Measurements from ENCODE around the gene STRN3.
"Not testable (repeated sequence)": the region's sequence is repeated elsewhere in the genome, so short reads cannot be mapped to it uniquely, and the experiment has no call there.

The STRN3 gene

DNA sequence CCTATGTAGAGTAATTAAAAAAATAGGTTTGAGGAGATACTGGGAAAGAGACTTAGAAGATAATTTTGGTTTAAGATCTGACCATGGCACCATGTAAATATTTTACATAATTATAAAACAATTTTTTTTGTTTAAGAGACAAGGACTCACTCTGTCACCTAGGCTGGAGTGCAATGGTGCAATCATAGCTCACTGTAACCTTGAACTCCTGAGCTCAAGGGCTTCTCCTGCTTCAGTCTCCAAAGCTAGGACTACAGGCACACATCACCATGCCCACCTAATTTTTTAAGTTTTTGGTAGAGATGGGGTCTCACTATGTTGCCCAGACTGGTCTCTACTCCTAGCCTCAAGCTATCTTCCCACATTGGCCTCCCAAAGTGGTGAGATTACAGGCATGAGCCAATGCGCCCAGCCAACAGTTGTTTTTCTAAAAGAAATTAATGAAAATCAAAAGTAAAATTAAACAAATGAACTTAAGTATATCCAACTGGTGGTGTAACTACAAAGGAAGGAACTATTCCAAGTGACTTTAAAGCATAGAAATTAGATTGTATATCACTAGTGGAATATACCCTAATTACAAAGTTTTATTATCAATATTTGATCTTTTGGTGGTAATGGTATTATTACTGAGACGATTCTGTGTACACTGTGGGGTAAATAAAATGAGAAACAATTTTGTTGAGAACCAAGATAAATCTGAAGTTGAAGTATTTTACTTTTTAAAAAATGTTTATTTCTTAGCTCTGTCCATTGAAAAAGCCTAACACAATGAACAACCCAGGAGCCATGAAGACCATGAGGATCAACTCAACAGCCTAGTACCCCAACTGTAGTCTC lies 122.7 kb downstream of the STRN3 start:
- DNase-seq, result no peak

DNA sequence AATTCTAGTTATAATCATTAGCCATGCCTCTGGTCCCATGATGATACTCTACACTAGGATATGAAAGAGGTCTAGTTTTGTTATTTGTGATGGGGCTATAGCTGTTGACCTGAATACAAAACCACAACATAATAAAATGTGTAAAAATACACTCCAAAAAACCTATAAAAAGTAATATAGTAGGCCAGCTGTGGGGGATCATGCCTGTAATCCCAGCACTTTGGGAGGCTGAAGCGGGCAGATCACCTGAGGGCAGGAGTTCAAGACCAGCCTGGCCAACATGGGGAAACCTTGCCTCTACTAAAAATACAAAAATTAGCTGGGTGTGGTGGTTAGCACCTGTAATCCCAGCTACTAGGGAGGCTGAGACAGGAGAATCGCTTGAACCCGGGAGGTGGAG lies 129.1 kb downstream of the STRN3 start:
- DNase-seq, result not testable (repeated sequence)

DNA sequence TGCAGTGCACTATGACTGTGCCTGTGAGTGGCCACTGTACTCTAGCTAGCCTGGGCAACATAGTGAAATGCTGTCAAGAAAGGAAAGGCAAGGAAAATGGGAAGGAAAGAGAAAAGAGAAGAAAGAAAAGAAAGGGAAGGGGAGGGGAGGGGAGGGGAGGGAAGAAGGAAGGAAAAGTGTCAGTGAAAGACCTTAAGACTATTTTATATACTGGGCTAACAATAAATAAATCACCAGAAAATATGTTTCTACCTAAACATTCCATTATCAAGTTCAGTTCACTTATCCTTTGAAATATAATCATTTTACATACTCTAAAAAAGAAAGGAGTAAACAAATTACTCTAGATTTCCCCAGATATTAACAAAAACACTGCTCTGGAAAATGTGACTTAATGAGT lies 129.7 kb downstream of the STRN3 start:
- no peak for DNase-seq

DNA sequence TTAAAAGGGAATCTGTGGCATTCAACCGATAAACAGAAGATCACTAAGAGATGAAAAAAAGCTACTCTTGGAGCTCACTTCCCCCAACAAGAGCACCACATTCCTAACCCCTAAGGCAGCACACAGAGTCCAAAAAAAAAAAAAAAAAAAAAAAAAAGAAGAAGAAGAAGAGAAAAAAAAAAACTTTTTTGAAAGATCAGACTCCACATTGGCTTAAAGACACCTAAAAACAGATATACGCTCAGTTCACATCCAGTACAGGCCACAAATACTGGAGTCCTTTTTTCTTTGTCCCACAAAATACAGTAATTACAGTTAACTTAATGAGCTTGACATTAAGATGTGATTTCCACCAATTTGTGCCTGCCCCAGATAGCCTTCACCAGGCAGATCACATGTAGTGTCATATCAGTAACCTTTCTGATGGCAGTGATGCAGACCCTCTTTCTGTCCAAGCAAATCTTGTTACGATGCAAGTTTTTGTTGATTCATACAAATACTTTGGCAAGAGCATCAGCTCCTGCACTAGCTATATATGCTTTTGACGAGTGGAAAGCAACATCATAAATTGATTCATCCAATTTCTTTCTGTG lies 131.2 kb downstream of the STRN3 start:
- DNase-seq, result no peak

DNA sequence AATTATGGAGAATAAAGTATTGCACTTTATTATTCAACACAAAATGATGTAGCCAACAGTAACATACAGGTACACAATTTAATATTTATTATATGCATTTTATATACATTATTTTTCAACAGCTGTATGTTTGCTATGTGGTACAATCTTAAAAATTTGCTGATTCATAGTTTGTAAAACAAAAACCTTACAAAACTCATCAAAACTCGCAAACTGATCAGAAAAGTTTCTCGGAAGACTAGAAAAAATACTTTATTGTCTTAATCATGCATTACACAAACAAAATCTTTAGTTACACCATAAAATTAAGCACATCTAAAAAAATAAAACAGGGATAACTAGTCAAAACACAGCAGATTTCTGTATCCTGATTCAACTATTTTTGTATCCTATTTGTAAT lies 132.4 kb downstream of the STRN3 start:
- no peak for DNase-seq

DNA sequence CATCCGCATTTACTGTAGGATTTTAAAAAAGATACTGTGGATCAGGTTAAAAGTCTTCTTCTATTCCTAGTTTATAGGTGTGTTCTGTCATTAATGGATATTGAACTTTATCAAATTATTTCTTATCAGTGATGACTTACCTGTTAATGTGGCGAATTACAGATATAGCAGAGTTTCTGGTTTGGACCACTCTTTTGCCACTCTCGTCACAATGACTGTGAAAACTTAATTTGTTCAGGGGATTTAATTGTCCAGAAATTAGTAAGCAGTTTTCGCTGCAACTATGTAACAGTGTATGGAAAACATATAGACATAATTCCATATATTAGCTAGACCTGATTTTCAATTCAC lies 137.0 kb downstream of the STRN3 start:
- DNase-seq, result no peak

DNA sequence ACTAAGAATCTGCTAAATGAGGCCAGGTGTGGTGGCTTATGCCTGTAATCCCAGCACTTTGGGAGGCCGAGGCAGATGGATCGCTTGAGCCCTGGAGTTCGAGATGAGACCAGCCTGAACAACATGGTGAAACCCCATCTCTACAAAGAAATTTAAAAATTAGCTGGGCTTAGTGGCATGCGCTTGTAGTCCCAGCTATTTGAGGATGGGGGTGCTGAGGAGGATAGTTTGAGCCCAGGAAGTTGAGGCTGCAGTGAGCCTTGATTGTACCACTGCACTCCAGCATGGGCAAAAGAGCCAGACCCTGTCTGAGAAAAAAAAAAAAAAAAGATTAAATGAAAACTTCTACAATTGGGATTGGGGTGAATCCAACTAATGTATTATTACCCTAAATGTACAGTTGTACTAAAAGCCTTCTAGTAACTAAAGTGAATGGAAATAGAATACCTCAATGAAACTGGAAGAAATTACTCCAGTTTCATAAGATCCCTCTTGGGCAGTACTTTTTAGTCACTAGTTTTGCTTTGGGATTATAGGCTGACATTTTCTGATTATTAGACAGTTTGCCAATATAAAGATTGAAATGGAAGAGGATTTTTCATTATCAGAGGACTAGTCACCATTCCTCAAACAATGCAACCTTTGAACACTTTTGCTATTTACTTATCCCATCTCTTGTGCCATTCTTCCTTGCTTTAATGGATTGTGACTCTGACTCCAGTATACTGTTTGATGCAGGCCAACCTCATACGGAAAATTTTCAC lies 137.5 kb downstream of the STRN3 start:
- DNase-seq, result no peak

DNA sequence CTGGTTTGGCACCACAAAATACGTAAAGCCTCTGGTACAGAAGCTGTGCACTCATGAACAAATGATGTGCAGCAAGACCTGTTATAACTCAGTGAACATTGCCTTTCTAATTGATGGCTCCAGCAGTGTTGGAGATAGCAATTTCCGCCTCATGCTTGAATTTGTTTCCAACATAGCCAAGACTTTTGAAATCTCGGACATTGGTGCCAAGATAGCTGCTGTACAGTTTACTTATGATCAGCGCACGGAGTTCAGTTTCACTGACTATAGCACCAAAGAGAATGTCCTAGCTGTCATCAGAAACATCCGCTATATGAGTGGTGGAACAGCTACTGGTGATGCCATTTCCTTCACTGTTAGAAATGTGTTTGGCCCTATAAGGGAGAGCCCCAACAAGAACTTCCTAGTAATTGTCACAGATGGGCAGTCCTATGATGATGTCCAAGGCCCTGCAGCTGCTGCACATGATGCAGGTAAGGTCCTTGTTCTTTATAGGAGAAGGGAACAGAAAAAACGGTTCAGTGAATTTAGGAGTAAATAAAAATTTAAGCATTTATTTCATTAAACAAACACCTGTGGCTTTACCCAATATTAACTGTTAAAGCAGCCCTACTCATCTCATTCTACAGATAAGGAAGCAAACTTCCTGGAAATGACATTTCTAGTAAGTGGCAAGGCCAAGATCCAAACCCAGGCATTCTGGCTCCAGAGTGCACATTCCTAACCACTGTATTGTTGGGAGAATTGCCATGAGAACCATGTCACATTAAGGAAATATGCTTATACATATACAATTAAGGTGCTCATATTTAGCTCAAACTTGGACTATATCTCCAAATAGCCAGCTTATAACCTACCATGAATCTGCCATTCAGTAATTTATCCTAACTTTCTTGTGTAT lies 140.1 kb downstream of the STRN3 start:
- DNase-seq, result no peak

DNA sequence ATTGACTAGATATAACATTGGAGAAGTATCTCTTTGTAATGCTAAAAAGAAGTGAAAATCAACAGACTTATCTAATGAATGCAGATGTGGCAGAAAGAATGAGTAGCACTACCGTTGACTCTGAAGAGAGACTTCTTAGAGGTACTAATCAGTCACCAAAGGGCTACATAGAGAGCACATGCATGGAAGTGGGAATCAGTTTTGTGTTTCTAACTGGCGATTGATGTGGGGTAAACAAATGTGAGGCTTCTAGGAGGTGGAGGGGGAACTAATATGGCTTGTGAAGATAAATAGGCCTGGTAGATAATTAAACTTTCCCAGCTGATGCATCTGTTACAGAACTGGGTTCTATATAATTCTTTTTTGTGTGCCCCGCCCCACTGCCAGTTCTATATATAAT lies 141.3 kb downstream of the STRN3 start:
- no peak for DNase-seq

DNA sequence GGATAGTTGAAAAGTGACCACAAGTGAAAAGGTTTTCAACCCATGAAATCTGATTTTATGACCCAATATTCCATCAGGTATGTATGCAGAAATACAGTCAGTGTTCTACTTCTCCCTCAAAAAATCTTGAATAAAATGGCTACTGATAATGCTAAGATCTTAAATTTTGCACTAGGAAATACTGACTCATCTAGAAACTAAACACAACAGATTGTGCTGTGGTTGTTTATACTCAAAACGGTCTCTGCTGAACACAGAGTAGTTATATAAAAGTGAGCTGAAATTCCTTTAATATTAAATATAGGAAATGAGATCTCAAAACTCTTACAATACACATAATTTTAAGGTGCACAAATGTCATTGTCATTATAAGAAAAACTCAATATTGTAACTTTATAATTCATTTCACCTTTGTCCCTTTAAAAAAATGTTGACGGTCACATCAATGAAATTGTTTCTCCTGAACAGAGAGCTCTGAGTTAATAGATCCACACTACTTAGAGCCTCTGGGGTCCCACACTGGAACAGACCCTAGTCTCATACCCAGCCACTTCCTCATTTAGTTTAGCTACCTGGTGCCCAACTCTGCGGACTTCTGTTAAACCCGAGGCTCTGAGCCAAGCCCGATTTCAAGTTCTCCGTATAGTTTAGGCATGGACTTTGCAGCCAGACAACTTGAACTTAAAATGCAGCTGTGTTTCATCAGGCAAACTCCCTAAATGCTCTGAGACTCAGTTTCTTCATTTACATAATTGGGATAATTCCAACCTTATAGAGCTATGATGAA lies 142.5 kb downstream of the STRN3 start:
- DNase-seq, result no peak

DNA sequence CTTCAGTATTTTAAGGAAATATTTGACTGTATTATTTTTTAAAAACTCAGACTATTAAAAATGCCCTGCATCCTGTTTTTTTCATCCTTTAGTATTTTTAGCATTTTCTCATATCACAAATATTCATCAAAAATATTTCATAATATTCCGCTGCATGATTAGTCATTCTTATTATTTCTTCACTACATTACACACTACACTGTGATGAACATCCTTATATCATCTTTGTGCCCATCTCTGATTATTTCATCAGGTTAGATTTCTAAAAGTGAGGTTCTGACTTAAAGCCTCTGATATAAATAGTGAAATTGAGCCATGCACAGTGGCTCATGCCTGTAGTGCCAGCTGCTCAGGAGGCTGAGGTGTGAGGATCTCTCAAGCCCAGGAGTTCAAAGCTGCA lies 143.7 kb downstream of the STRN3 start:
- no peak for DNase-seq

DNA sequence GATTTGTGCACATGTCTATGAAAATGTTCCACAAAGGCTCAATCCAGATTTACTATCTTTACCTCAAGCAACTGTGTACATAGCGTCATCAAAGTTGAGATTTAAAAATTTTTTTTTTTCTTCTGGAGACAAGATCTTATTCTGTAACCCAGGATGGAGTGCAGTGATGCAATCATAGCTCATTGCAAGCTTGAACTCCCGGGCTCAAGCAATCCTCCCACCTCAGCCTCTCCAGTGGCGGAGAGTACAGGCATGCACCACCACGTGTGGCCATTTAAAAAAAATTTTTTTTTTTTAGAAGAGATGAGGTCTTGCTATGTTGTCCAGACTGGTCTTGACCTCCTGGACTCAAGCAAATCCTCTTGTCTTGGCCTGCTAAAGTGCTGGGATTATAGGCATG lies 149.5 kb downstream of the STRN3 start:
- no peak for DNase-seq

DNA sequence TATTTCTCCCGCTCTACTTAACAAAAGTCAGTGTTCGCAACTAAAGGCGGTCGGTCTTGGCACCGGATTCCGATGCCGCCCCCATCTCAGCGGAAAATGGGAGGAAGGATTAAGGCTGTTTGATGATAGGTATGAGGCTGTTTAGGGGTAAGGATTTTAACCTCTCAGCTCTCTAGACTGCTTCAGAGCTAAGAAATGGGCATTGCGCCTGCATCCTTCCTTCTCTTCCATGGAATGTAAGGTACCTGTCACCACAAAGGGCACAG lies 150.5 kb downstream of the STRN3 start:
- DNase-seq, result no peak

DNA sequence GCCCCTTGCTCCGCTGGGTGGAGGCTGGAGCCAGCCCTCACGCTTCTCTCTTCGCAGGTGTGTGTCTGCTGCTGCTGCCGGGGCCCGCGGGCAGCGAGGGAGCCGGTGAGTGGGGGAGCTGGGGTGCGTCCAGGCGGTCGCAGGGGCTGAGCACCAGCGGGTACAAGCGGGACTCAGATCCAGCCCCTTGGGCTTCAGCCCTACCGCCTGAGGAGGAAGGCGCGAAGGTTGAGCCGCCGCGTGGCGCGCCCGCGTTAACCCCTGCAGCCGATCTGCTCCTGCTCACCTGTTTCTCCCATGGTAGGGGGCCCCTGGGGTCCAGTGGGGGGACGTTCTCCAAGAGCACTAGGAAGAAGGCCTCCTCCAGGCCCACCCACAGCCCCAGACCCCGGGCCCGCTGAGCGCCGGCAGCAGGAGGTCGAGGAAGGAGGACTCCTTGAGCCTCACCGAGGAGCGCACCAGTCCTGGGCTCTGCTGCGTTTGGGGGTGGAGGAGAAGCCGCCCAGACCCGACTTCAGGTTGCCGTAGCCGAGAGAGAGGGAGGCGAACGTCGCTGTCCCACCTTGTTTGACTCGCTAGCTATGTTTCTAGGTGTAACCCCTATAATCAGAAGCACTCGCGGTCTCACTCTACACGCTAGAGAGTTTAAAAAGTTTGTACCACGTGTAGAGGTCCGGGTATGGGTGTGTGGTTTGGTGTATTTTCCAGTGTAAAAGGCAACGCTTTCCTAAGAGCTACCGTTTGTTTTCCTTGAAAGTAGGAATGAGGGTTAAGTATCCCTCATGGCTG lies 151.0 kb downstream of the STRN3 start:
- peak; percentile 44 for DNase-seq

DNA sequence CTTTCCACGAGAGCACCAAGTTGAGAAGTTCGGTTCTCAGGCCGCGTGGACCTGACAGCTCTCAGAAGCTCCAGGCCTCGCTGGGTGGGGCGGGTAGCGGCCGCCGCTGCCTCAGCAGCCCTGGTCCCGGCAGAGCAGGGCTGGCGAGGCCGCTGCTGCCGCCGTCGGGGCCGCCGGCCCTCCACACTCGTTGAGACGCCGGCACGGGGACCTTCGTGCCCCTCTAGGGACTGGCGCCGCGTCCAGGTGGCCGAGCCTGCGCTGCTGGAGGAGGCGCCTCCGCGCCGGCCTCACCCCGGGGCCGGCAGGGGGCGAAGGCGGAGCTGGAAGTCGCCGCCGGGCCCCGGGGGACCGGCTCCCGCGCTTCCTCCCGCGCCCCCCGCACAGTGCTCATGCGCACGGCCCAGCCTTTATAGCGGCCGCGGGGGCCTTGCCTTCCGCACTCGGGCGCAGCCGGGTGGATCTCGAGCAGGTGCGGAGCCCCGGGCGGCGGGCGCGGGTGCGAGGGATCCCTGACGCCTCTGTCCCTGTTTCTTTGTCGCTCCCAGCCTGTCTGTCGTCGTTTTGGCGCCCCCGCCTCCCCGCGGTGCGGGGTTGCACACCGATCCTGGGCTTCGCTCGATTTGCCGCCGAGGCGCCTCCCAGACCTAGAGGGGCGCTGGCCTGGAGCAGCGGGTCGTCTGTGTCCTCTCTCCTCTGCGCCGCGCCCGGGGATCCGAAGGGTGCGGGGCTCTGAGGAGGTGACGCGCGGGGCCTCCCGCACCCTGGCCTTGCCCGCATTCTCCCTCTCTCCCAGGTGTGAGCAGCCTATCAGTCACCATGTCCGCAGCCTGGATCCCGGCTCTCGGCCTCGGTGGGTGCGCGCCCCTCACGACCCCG lies 151.8 kb downstream of the STRN3 start, which contains the start of gene COCH:
COCH (plus strand) TSS at position 440 of the 879 bp plus-strand sequence; CDS start at position 820, 380 bp downstream.
- DNase-seq, result peak; percentile 79

DNA sequence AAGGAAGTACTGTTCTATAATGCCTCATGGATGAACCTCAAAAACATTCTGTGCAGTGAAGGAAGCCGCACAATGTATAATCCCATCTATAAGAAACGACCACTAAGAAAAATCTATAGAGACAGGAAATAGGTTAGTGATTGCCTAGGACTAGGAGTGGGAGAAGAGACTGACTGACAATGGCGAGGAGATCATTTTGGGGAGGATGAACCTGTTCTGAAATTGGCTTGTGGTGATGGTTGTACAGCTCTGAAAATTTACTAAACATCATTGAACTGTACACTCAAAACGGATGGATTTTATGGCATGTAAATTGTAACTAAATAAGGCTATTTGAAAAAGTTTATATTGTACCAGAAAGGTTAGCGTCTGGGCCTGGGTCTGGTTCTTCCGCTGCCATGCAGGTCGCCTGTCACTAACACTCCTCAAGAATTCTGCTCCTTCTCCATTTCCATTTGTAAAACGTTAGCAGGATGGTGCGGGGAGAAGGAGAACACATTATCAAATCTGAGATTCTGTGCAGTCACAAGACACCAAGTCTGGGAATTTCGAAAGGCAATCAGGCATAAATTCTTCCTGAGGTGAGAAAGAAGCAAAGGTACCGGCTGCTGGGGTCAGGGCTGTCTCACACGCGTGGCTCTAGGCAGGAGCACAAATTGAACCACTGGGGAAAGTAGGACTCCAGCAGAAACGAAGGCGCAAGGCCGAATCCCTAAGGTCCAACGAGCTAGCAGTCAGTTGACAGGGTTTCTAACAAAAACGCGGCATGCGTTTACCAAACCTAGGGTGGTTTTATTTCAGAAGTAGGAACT lies 152.7 kb downstream of the STRN3 start:
- no peak for DNase-seq

DNA sequence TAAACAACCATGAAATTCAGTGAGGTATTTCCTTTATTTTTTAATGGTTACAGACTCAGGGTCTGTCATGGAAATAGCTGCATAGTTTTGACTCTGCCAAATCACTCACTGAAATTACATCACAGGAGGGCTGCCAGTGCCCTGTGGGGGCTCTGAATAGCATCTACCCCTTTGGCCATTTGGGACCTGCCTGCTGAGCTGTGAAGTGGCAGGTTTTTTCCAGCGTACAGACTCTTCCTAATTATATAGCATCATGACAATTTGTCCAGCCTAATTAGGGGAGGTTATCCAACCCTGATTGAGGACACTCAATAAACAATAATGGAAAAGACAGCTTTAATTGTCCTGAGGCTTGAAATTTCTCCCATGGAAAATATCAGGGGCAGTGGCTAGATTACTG lies 153.6 kb downstream of the STRN3 start:
- peak; percentile 52 for DNase-seq

DNA sequence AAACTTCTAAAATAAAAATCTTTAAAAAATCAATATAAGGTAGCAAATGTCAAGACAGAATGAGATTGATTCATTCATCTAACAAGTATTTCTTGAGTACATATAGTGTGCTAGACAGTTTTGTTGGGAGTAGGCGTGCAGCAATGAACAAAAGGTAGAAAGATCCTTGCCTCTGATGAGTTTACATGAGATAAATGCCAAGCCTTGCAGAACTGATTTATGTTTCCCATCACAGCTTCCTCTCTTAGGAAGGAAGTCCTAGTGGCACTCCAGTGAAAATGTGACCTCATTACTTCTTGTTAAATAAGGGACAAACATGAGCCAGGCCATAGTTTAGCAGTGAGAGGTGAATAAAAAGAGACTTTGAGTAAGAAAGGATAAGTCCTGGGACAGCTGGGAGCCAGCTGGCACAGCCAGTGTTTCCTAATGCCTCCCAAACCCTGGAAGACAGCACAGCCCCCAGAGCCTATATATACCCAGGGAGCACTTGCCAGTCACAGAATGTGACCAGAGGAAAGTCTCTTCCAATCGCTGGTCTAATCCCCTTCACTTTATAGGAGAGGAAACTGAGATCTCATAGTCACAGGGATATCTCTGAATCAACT lies 156.5 kb downstream of the STRN3 start:
- DNase-seq, result no peak

DNA sequence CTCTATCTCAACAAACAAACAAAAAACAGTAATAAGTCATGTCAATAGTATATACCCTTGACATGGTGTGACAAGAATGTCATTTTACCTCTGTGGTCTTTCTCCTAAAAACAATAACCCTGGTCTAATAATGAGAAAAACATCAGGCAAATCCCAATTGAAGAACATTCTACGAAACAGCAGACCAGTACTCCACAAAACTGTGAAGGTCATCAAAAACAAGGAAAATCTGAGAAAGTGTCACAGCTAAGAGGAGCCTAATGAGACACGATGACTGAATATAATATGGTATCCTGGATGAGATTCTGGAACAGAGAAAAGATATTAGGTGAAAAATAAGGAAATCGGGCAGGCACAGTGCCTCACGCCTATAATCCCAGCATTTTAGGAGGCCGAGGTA lies 157.4 kb downstream of the STRN3 start:
- no peak for DNase-seq
